HG03097 (cell line): ENCODE results near the gene DCC.

ENCODE experiments used
- ATAC-seq: cut with Tn5 transposase; IDR thresholded peaks from one replicate; pipeline ENCODE4 v1.9.1; 2021; ENCODE audit not compliant: unreplicated experiment, low FRiP score

DCC gene

GRCh38 chr18:52657043-52657805 is 317.2 kb downstream of the DCC start:
- no peak for ATAC-seq

GRCh38 chr18:52667463-52668065 is 327.6 kb downstream of the DCC start:
- no peak for ATAC-seq

GRCh38 chr18:52670896-52671295 is 330.9 kb downstream of the DCC start:
- no peak for ATAC-seq

- no peak for ATAC-seq
Measured at GRCh38 chr18:52678034-52678433, 338.0 kb downstream of the DCC start.

DNA sequence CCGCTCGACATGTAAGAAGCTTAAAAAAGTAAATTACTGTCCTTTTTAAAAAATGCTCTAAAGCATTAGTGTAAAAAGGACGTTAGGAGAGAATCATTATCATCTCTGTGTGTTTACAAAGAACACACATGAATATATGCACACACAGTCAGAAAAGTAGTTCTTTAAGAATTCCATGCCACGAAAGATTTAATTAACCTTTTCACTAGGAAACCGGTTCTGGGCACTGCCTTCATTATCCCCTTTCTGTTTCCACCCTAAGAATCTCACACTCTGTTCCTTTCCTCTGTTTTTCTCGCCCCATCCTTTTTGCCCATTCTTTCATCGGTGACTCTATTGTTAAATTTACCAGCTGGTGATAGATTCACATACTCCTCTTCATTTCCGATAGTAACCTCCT is 338.6 kb downstream of the DCC start:
- no peak for ATAC-seq

DNA sequence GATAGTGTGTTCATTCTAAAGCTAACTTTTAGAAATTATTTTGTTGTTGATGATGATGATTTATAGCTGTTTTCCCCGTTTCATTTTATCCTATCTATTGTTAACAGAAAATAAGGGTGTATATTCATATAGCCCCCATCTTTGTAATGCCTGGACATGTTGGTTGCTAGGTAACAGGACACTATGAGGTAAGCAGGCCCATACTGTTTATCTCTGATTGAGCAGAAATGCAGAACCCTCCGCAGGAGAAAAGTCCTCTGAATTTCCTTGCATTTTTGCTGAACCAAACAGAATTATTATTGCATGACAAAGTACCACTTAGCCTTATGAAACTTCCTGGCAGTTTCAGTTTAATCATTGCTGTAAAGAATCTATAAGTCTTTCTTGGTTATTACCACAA is 339.4 kb downstream of the DCC start:
- ATAC-seq, result no peak

GRCh38 chr18:52682260-52682659 is 342.3 kb downstream of the DCC start:
- no peak for ATAC-seq

DNA sequence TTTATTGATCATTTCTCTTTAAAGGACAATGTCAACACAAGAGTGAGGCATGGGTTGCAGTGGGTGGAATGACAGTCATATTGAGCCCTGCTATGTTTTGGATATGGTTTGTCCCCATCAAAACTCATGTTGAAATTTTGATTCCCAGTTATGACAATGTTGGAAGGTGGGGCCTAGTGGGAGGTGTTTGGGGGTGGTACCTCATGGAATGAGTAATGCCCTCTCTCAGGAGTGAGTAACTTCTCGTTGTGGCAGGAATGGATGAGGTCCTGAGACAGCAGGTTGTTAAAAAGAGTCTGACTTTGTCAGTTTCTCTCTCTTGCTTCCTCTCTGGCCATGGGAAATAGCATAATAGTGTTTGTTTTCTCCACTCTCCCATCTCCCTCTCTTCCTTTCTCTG is 345.3 kb downstream of the DCC start:
- ATAC-seq, result no peak

DNA sequence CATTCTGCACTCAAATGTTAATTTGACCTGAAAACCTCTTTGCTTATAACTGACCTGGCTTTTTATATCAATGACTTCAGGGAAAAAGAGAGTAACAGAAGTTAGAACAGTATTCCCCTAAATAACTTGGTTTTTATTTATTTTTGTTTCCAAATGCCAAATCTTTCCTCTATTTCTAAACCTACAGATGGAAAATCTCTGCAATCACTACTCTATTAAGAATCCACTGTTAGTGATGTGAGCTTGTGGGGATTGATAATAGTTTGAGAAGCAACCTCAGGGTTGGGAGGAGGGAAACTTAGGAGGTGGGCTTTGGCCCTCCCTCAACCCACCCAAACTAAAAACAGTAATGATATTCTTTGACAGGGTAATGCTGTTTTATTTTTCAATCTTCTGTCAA is 351.8 kb downstream of the DCC start:
- ATAC-seq, result no peak

GRCh38 chr18:52694804-52695203 is 354.8 kb downstream of the DCC start:
- no peak for ATAC-seq

- no peak for ATAC-seq
Measured at GRCh38 chr18:52700116-52700515, 360.1 kb downstream of the DCC start.

DNA sequence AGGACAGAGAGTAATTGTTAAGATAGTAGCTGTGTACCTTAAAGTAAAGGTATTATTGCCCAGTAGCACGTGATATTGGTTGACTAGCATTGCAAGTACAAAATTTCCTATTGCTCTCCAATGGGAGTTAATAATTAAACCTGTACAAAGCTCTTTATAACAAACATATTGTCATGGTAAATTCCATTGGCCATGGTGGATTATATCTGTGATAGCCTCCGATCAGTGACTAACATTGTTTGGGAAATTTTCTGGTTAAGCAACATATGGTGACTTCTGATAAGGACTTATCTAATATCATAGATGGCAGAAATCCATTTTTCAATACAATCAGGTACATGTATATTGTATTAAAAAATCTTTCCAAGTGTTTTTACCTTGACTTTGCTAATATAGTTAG is 360.8 kb downstream of the DCC start:
- no peak for ATAC-seq

DNA sequence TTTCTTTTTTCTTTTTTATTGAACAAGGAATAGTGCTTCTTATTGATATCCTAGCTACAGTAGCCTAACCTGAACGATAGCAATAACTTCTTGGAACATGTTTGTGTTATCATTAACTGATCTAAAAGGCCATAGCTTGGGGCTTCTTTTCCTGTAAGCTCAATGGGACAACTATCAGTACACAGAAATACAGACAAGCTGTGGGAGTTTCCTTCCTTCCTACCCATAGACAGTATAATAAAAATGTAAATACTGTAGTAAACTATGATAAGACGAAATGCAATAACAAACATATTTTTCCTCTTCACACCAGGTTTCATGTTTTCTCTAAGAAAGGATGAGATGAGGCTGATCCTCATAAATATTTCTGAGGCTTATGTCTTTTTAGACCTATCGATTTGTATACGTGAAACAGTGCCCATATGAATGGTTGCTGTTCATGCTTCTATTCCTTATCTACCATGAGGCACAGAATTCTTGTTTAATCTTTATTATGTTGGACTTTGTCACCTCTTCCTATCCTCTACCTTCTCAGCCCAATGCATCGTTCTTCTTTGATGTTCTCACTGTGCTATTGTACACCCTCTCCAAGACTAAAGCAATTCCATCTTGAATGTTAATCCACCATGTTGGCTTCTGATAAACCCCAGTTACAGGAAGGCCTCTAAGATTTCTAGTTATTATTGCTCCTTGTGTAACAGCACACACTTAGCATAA is 361.4 kb downstream of the DCC start:
- no peak for ATAC-seq

- no peak for ATAC-seq
Measured at GRCh38 chr18:52715421-52715820, 375.4 kb downstream of the DCC start.

- no peak for ATAC-seq
Measured at GRCh38 chr18:52715991-52716390, 376.0 kb downstream of the DCC start.

DNA sequence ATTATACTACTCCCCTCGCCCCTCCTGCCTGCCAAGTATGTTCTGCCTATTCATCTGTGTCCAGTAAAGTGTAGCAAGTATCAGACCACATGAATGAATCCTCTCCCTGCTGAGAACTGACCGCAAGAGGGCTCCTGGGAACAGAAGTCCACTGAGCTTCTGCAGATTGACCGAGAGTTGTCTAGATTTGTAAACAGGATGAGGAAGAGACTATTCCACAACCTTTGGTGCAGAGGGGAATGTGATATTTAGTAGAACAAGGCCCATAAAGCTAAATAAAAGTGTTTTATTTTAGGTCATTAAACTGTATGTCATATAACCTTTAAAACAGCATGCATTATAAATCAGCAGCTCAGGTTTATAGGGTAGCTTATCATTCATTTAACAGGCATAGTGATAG is 377.0 kb downstream of the DCC start:
- ATAC-seq, result no peak

DNA sequence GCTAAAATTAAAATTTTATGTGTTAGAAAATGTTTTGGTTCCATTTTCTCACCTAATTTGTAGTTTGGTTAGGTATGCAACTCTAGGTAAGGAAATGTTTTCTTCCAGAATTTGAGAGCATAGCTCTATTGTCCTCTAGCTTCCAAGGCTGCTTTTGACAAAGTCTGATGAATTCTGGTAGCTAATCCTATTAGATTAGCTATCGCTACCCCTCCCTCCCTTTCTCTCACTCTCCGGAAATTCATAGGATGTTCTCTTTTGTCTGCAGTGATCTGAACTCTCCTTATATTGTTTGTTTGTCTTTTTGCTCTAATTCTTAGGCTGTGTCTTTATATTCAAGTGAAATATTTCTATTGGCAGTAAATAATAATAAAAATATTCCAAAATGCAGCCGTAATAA is 382.9 kb downstream of the DCC start:
- no peak for ATAC-seq

GRCh38 chr18:52723550-52723970 is 383.6 kb downstream of the DCC start:
- ATAC-seq, result no peak

GRCh38 chr18:52730972-52731619 is 391.1 kb downstream of the DCC start:
- no peak for ATAC-seq

GRCh38 chr18:52738946-52739345 is 398.9 kb downstream of the DCC start:
- no peak for ATAC-seq

- no peak for ATAC-seq
Measured at GRCh38 chr18:52746986-52747385, 407.0 kb downstream of the DCC start.
